ENCODE results near the gene CCDC47.

CCDC47 gene

GRCh38 chr17:63699638-63700527, 73.5 kb downstream of the CCDC47 start, which contains the start of gene LIMD2:
LIMD2 (minus strand) TSS chr17:63700125; CDS start chr17:63699298, 827 bp downstream.
- FAIRE-seq (peak; percentile 86), DNase-seq (ENCODE audit: low spot score) (peak; percentile 86)

GRCh38 chr17:63698886-63699637, 74.3 kb downstream of the CCDC47 start:
- DNase-seq (ENCODE audit: low spot score) (peak; percentile 65), FAIRE-seq (peak; percentile 32)

GRCh38 chr17:63698381-63698885, 75.0 kb downstream of the CCDC47 start:
- FAIRE-seq (no peak), DNase-seq (ENCODE audit: low spot score) (no peak)

GRCh38 chr17:63697341-63698286, 75.8 kb downstream of the CCDC47 start:
- peak; percentile 75 for DNase-seq (ENCODE audit: low spot score)
- peak; percentile 85 for FAIRE-seq

- peak; percentile 85 for FAIRE-seq
- DNase-seq (ENCODE audit: low spot score) = peak; percentile 49
These were observed 76.9 kb downstream of the CCDC47 start for GRCh38 chr17:63696381-63696961.

- FAIRE-seq (peak; percentile 53), DNase-seq (ENCODE audit: low spot score) (no peak)
These were observed 77.5 kb downstream of the CCDC47 start for GRCh38 chr17:63695889-63696288.

Measured in urothelium cell line (cell line).